HG03097 (cell line): ENCODE measurements around the gene TCL1B.

Experiments used
- ATAC-seq: cut with Tn5 transposase; IDR thresholded peaks from one replicate; pipeline ENCODE4 v1.9.1; 2021; ENCODE audit not compliant: unreplicated experiment, low FRiP score

TCL1B gene

GRCh38 chr14:95685978-95686922 lies at the start of gene TCL1B:
Gene TCL1B (plus strand): TSS chr14:95686426. CDS start chr14:95686468, 42 bp downstream.
- no peak for ATAC-seq

- no peak for ATAC-seq
Measured at GRCh38 chr14:95644981-95645380, 41.2 kb upstream of the TCL1B start.

GRCh38 chr14:95645389-95645996 lies 40.7 kb upstream of the TCL1B start:
- no peak for ATAC-seq

- ATAC-seq, result no peak
Measured at GRCh38 chr14:95647926-95648325, 38.3 kb upstream of the TCL1B start.

- ATAC-seq, result no peak
Measured at GRCh38 chr14:95649230-95649629, 37.0 kb upstream of the TCL1B start.

GRCh38 chr14:95651028-95651427 lies 35.2 kb upstream of the TCL1B start:
- ATAC-seq, result no peak

GRCh38 chr14:95651821-95652583 lies 34.2 kb upstream of the TCL1B start:
- no peak for ATAC-seq

- ATAC-seq, result no peak
Measured at GRCh38 chr14:95652690-95653089, 33.5 kb upstream of the TCL1B start.

- no peak for ATAC-seq
Measured at GRCh38 chr14:95655461-95655860, 30.8 kb upstream of the TCL1B start.

- ATAC-seq, result no peak
Measured at GRCh38 chr14:95656634-95657033, 29.6 kb upstream of the TCL1B start.

GRCh38 chr14:95657454-95657853 lies 28.8 kb upstream of the TCL1B start:
- no peak for ATAC-seq

- ATAC-seq, result no peak
Measured at GRCh38 chr14:95659293-95659989, 26.8 kb upstream of the TCL1B start.

- ATAC-seq, result no peak
Measured at GRCh38 chr14:95659990-95660385, 26.2 kb upstream of the TCL1B start.

GRCh38 chr14:95660651-95661515 lies 25.3 kb upstream of the TCL1B start:
- no peak for ATAC-seq

GRCh38 chr14:95662376-95663186 lies 23.6 kb upstream of the TCL1B start:
- ATAC-seq, result peak; percentile 29

- ATAC-seq, result peak; percentile 29
Measured at GRCh38 chr14:95663226-95663797, 22.9 kb upstream of the TCL1B start.

GRCh38 chr14:95664066-95664465 lies 22.2 kb upstream of the TCL1B start:
- no peak for ATAC-seq

GRCh38 chr14:95664546-95664945 lies 21.7 kb upstream of the TCL1B start:
- peak; percentile 22 for ATAC-seq
